Osteoblast (primary cell): ENCODE measurements around the gene ABCC3. TPM values are rescaled to one million over a fixed set of nuclear protein-coding genes. Genes with fewer than 3 reads are reported as not detected.

ENCODE experiments used
- DNase-seq: peaks from one replicate; pipeline ENCODE4 v3.0.0; 2011; ENCODE audit warnings: low spot score, mixed read lengths; ENCODE audit not compliant: insufficient read length; ENCODE audit errors: missing footprints
- H2AFZ ChIP-seq: 2 replicates; pipeline ENCODE4 v1.6.0; 2011; ENCODE audit warnings: mild to moderate bottlenecking, low read length
- H3K27ac ChIP-seq: 2 replicates; pipeline ENCODE4 v1.5.1; 2011; ENCODE audit warnings: mild to moderate bottlenecking, low read depth, low read length, moderate library complexity
- H3K27me3 ChIP-seq: 2 replicates; pipeline ENCODE4 v1.6.0; 2012; ENCODE audit warnings: mild to moderate bottlenecking, control low read depth, inconsistent platforms, low read length, moderate library complexity; ENCODE audit not compliant: insufficient read depth
- H3K36me3 ChIP-seq: 2 replicates; pipeline ENCODE4 v1.5.1; 2011; ENCODE audit warnings: mild to moderate bottlenecking, low read length, control low read depth, moderate library complexity; ENCODE audit not compliant: insufficient read depth
- H3K4me1 ChIP-seq: 2 replicates; pipeline ENCODE4 v1.5.1; 2011; ENCODE audit warnings: mild to moderate bottlenecking, low read length, control low read depth, moderate library complexity; ENCODE audit not compliant: insufficient read depth
- H3K4me2 ChIP-seq: 2 replicates; pipeline ENCODE4 v1.6.0; 2011; ENCODE audit warnings: mild to moderate bottlenecking, low read length; ENCODE audit not compliant: insufficient read depth
- H3K4me3 ChIP-seq: fragments of 200-600 bp; sonication (generic); 3 replicates; pipeline ENCODE4 v1.5.1; 2012; ENCODE audit warnings: mild to moderate bottlenecking, low read length, inconsistent platforms; ENCODE audit not compliant: insufficient read depth
- H3K79me2 ChIP-seq: 2 replicates; pipeline ENCODE4 v1.6.0; 2012; ENCODE audit warnings: mild to moderate bottlenecking, low read length, control low read depth, inconsistent platforms; ENCODE audit not compliant: insufficient read depth
- H3K9me3 ChIP-seq: 2 replicates; pipeline ENCODE4 v1.5.1; 2011; ENCODE audit warnings: low read depth, low read length, control low read depth
- H4K20me1 ChIP-seq: 2 replicates; pipeline ENCODE4 v1.6.0; 2012; ENCODE audit warnings: mild to moderate bottlenecking, low read length, control low read depth; ENCODE audit not compliant: insufficient read depth
- CTCF ChIP-seq: IDR thresholded peaks from 2 replicates; pipeline ENCODE4 v1.5.1; 2011; ENCODE audit warnings: mild to moderate bottlenecking, low read depth, low read length, moderate library complexity; ENCODE audit errors: extremely low read depth
- total RNA-seq: library from RNA; depleted of rRNA; stranded (reverse); fragments of >200 nt; gene quantifications from 2 replicates; pipeline ENCODE4 v1.2.3, GENCODE V29; 2012

ABCC3 gene
- total RNA-seq, 1 donor: 28.6 TPM

- TF ChIP-seq CTCF: no peak
- Histone ChIP-seq H3K4me3 (no peak overlapping the region), H4K20me1 (no peaks in the 10 kb centered on the region), H3K27ac (no peak overlapping the region), H3K4me1 (peaks cover 39% of the 10 kb centered on the region), H3K36me3 (peaks cover 2% of the 10 kb centered on the region), H3K27me3 (no peaks in the 10 kb centered on the region), H3K9me3 (no peaks in the 10 kb centered on the region), H2AFZ (no peak overlapping the region), H3K4me2 (no peak overlapping the region), H3K79me2 (peaks cover 6% of the 10 kb centered on the region)
- DNase-seq: peak; percentile 65
Measured at GRCh38 chr17:50642722-50643656, 8.3 kb downstream of the ABCC3 start.

DNA sequence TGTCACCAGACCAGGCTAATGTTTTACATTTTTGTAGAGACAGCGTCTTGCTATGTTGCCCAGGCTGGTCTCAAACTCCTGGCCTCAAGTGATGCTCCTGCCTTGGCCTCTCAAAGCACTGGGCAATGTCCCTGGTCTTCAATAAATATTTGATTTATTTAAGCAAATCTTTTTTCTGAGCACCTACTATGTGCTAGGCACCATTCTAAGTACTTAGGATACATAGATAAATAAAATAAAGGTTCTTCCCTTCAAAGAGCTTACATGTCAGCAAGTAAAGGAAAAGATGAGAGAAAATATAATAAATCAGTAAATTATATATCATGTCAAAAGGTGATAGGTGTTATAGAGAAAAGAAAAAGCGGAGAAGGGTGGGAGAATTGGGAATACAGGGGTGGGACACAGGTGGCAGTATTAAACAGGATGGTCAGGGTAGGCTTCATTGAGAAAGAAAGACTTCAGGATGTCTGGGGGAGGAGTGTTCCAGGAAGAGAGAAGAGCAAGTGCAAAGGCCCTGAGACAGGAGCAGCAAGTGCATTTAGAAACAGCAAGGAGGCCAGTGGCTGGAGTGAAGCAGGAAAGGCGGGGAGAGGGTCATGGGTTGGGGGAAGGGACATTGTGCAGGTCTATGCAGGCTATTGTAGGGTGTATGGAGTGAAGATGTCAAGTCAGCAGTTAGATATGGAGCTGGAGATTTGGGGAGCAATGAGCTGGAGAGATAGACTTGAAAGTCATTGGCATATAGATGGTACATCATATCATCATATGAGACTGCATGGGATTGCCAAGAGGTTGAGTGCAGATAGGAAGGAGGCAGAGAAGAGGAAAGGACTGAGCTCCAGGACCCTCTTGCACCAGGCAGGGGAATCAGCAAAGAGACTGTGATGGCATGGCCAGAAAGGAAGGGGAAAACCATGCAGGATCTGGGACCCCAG, 11.3 kb downstream of the ABCC3 start:
- Histone ChIP-seq H3K27ac (no peak overlapping the region), H2AFZ (no peak overlapping the region), H4K20me1 (no peaks in the 10 kb centered on the region), H3K9me3 (no peaks in the 10 kb centered on the region), H3K4me3 (no peak overlapping the region), H3K4me2 (no peak overlapping the region), H3K36me3 (peaks cover 2% of the 10 kb centered on the region), H3K4me1 (peaks cover 9% of the 10 kb centered on the region), H3K79me2 (peaks cover 6% of the 10 kb centered on the region), H3K27me3 (no peaks in the 10 kb centered on the region)
- no peak for TF ChIP-seq CTCF
- DNase-seq: no peak

DNA sequence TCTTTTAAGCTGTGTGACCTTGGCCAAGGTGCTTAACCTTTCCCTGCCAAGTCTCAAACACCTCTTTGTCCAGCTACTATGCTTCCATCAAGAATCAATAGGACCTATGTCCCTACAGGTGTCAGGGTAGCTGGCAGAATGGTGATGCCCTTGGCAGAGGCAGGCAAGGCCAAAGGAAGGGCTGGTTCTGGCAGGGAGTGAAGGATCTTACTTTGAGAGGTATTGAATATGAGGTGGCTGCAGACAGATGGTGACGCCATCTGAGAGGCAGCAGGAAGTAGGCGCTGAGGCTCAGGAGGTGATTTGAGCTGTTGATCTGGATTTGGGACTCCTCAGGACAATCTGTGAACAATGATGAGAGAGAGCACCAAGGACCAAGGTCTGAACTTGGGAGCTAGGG, 12.5 kb downstream of the ABCC3 start:
- H3K4me1 ChIP-seq: peaks cover 3% of the 10 kb centered on the region
- H3K36me3 ChIP-seq: no peaks in the 10 kb centered on the region
- H3K27ac ChIP-seq: no peak overlapping the region
- no peak for DNase-seq
- H3K4me3 ChIP-seq: no peak overlapping the region
- peaks cover 3% of the 10 kb centered on the region for H3K79me2 ChIP-seq
- no peak overlapping the region for H3K4me2 ChIP-seq
- H3K27me3 ChIP-seq: no peaks in the 10 kb centered on the region
- TF ChIP-seq CTCF: no peak
- H4K20me1 ChIP-seq: no peaks in the 10 kb centered on the region
- no peaks in the 10 kb centered on the region for H3K9me3 ChIP-seq
- H2AFZ ChIP-seq: no peak overlapping the region
